GM18909 (cell line): Measurements from ENCODE around the gene ROCK2.
"Not testable (repeated sequence)": the region's sequence is repeated elsewhere in the genome, so short reads cannot be mapped to it uniquely, and the experiment has no call there.

Source experiments
- ATAC-seq: cut with Tn5 transposase; IDR thresholded peaks from one replicate; pipeline ENCODE4 v1.9.1; 2021; ENCODE audit warnings: mild to moderate bottlenecking; ENCODE audit not compliant: unreplicated experiment, poor library complexity

Gene ROCK2

GRCh38 chr2:11343368-11343649 is 1.1 kb downstream of the ROCK2 start:
- no peak for ATAC-seq

GRCh38 chr2:11342551-11343367 is 1.7 kb downstream of the ROCK2 start:
- ATAC-seq, result no peak

- no peak for ATAC-seq
Measured at GRCh38 chr2:11340717-11341116, 3.7 kb downstream of the ROCK2 start.

GRCh38 chr2:11339508-11340083 is 4.8 kb downstream of the ROCK2 start:
- no peak for ATAC-seq

- no peak for ATAC-seq
Measured at GRCh38 chr2:11338580-11338979, 5.9 kb downstream of the ROCK2 start.

- ATAC-seq, result no peak
Measured at GRCh38 chr2:11337909-11338308, 6.5 kb downstream of the ROCK2 start.

GRCh38 chr2:11336189-11336588 is 8.2 kb downstream of the ROCK2 start:
- ATAC-seq, result no peak

- no peak for ATAC-seq
Measured at GRCh38 chr2:11333427-11334183, 10.8 kb downstream of the ROCK2 start.

- ATAC-seq, result no peak
Measured at GRCh38 chr2:11332596-11332995, 11.8 kb downstream of the ROCK2 start.

GRCh38 chr2:11330457-11331142 is 13.8 kb downstream of the ROCK2 start:
- no peak for ATAC-seq

- no peak for ATAC-seq
Measured at GRCh38 chr2:11329776-11330175, 14.7 kb downstream of the ROCK2 start.

- ATAC-seq, result not testable (repeated sequence)
Measured at GRCh38 chr2:11328522-11328921, 15.9 kb downstream of the ROCK2 start.

- ATAC-seq, result no peak
Measured at GRCh38 chr2:11327871-11328270, 16.6 kb downstream of the ROCK2 start.

GRCh38 chr2:11326677-11327211 is 17.7 kb downstream of the ROCK2 start:
- no peak for ATAC-seq

GRCh38 chr2:11325961-11326676 is 18.3 kb downstream of the ROCK2 start:
- ATAC-seq, result no peak

GRCh38 chr2:11321847-11322246 is 22.6 kb downstream of the ROCK2 start:
- no peak for ATAC-seq

GRCh38 chr2:11320698-11321492 is 23.5 kb downstream of the ROCK2 start:
- ATAC-seq, result no peak

GRCh38 chr2:11319939-11320338 is 24.5 kb downstream of the ROCK2 start:
- no peak for ATAC-seq

- no peak for ATAC-seq
Measured at GRCh38 chr2:11315074-11315705, 29.2 kb downstream of the ROCK2 start.
